Neural cell (in vitro differentiated cells): ENCODE results near the gene FOXO1. TPM values are rescaled to one million over a fixed set of nuclear protein-coding genes. Genes with fewer than 3 reads are reported as not detected.

ENCODE experiments used
- H2AFZ ChIP-seq: fragments of 200-600, 300-800 bp; sonication (generic), shearing (Covaris generic); 2 replicates; pipeline ENCODE4 v1.6.0; 2014; ENCODE audit warnings: low read depth, mild to moderate bottlenecking, antibody characterized with exemption, low read length, moderate library complexity
- H3F3A ChIP-seq: fragments of 200-600 bp; shearing (Covaris generic); 2 replicates; pipeline ENCODE4 v1.6.1; 2016; ENCODE audit warnings: mild to moderate bottlenecking, moderate library complexity, mixed read lengths, antibody characterized with exemption, low read length; ENCODE audit not compliant: insufficient read depth, poor library complexity, severe bottlenecking
- H3K27ac ChIP-seq: fragments of 200-600, 300-800 bp; sonication (generic), shearing (Covaris generic); 2 replicates; pipeline ENCODE4 v1.5.1; 2014; ENCODE audit warnings: mild to moderate bottlenecking, low read length, moderate library complexity
- H3K27me3 ChIP-seq: fragments of 300-800, 200-600 bp; sonication (generic), shearing (Covaris generic); 2 replicates; pipeline ENCODE4 v1.6.0; 2014; ENCODE audit warnings: mild to moderate bottlenecking, low read depth, low read length, moderate library complexity; ENCODE audit not compliant: insufficient read depth
- H3K36me3 ChIP-seq: fragments of 300-800, 200-600 bp; sonication (generic), shearing (Covaris generic); 2 replicates; pipeline ENCODE4 v1.5.1; 2014; ENCODE audit warnings: mild to moderate bottlenecking, antibody characterized with exemption, low read length, moderate library complexity; ENCODE audit not compliant: insufficient read depth
- H3K4me2 ChIP-seq: fragments of 300-800, 200-600 bp; sonication (generic), shearing (Covaris generic); 2 replicates; pipeline ENCODE4 v1.6.0; 2014; ENCODE audit warnings: mild to moderate bottlenecking, low read length
- H3K4me3 ChIP-seq: fragments of 300-800, 200-600 bp; sonication (generic), shearing (Covaris generic); 2 replicates; pipeline ENCODE4 v1.5.1; 2014; ENCODE audit warnings: mild to moderate bottlenecking, low read length, moderate library complexity
- H3K79me2 ChIP-seq: fragments of 200-600 bp; shearing (Covaris generic); replicated peaks from 2 replicates; pipeline ENCODE4 v1.6.0; 2014; ENCODE audit warnings: mild to moderate bottlenecking, low read length, moderate library complexity; ENCODE audit not compliant: insufficient read depth
- H3K9ac ChIP-seq: fragments of 300-800, 200-600 bp; sonication (generic), shearing (Covaris generic); 2 replicates; pipeline ENCODE4 v1.6.1; 2016; ENCODE audit warnings: mild to moderate bottlenecking, low read length, mixed read lengths
- H3K9me2 ChIP-seq: fragments of 200-600 bp; shearing (Covaris generic); 2 replicates; pipeline ENCODE4 v1.6.1; 2016; ENCODE audit warnings: mild to moderate bottlenecking, low read length, mixed read lengths; ENCODE audit not compliant: insufficient read depth
- H3K9me3 ChIP-seq: fragments of 200-600, 300-800 bp; sonication (generic), shearing (Covaris generic); 2 replicates; pipeline ENCODE4 v1.6.1; 2016; ENCODE audit warnings: mild to moderate bottlenecking, mixed run types, low read length, moderate library complexity, mixed read lengths
- H4K20me1 ChIP-seq: fragments of 200-600 bp; shearing (Covaris generic); 2 replicates; pipeline ENCODE4 v1.6.1; 2016; ENCODE audit warnings: mild to moderate bottlenecking, mixed run types; ENCODE audit not compliant: insufficient read depth
- EP300 ChIP-seq: fragments of 450-650 bp; conservative IDR thresholded peaks from 2 replicates; pipeline ENCODE4 v1.6.1; 2014; ENCODE audit warnings: antibody characterized with exemption, mild to moderate bottlenecking, moderate library complexity; ENCODE audit not compliant: poor library complexity, severe bottlenecking
- EZH2 ChIP-seq: fragments of 200-600, 300-800 bp; shearing (Covaris generic), sonication (generic); IDR thresholded peaks from 2 replicates; pipeline ENCODE4 v1.6.1; 2014; ENCODE audit warnings: antibody characterized with exemption, low read length, borderline replicate concordance, mild to moderate bottlenecking; ENCODE audit not compliant: insufficient read depth, poor library complexity, severe bottlenecking
- MXI1 ChIP-seq: fragments of 450-650 bp; conservative IDR thresholded peaks from 2 replicates; pipeline ENCODE4 v1.6.1; 2014; ENCODE audit warnings: antibody characterized with exemption, mild to moderate bottlenecking; ENCODE audit not compliant: poor library complexity, severe bottlenecking
- POLR2AphosphoS5 ChIP-seq: IDR thresholded peaks from 2 replicates; pipeline ENCODE4 v1.6.1; 2012
- RAD21 ChIP-seq: fragments of 450-650 bp; conservative IDR thresholded peaks from 2 replicates; pipeline ENCODE4 v1.6.1; 2014; ENCODE audit warnings: antibody characterized with exemption, mild to moderate bottlenecking, moderate library complexity
- SMC3 ChIP-seq: fragments of 450-650 bp; conservative IDR thresholded peaks from 2 replicates; pipeline ENCODE4 v1.6.1; 2014; ENCODE audit warnings: antibody characterized with exemption, mild to moderate bottlenecking, moderate library complexity; ENCODE audit not compliant: poor library complexity
- TAF1 ChIP-seq: IDR thresholded peaks from 2 replicates; pipeline ENCODE4 v1.6.1; 2012; ENCODE audit warnings: low read depth
- polyA plus RNA-seq: library from polyadenylated mRNA; depleted of rRNA; stranded (reverse); fragments of >200 nt; gene quantifications from 2 replicates; pipeline ENCODE4 v1.2.3, GENCODE V29; 2014
- TF ChIP-seq, protein P1 (sequence below): fragments of 450-650 bp; IDR thresholded peaks from 2 replicates; pipeline ENCODE4 v1.5.1; 2014; ENCODE audit warnings: antibody characterized with exemption, mild to moderate bottlenecking, moderate library complexity; ENCODE audit not compliant: poor library complexity, severe bottlenecking
- TF ChIP-seq, protein P2 (sequence below): IDR thresholded peaks from 2 replicates; pipeline ENCODE4 v1.6.1; 2012; ENCODE audit warnings: borderline replicate concordance

The FOXO1 gene
- polyA plus RNA-seq, 1 donor from 2014 or later = 1.2 TPM

- TF ChIP-seq, protein P1, sequence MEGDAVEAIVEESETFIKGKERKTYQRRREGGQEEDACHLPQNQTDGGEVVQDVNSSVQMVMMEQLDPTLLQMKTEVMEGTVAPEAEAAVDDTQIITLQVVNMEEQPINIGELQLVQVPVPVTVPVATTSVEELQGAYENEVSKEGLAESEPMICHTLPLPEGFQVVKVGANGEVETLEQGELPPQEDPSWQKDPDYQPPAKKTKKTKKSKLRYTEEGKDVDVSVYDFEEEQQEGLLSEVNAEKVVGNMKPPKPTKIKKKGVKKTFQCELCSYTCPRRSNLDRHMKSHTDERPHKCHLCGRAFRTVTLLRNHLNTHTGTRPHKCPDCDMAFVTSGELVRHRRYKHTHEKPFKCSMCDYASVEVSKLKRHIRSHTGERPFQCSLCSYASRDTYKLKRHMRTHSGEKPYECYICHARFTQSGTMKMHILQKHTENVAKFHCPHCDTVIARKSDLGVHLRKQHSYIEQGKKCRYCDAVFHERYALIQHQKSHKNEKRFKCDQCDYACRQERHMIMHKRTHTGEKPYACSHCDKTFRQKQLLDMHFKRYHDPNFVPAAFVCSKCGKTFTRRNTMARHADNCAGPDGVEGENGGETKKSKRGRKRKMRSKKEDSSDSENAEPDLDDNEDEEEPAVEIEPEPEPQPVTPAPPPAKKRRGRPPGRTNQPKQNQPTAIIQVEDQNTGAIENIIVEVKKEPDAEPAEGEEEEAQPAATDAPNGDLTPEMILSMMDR = no peak
- TF ChIP-seq RAD21 (no peak), MXI1 (no peak), EP300 (no peak), EZH2 (no peak), TAF1 (no peak), SMC3 (no peak), POLR2AphosphoS5 (no peak)
- TF ChIP-seq, protein P2, sequence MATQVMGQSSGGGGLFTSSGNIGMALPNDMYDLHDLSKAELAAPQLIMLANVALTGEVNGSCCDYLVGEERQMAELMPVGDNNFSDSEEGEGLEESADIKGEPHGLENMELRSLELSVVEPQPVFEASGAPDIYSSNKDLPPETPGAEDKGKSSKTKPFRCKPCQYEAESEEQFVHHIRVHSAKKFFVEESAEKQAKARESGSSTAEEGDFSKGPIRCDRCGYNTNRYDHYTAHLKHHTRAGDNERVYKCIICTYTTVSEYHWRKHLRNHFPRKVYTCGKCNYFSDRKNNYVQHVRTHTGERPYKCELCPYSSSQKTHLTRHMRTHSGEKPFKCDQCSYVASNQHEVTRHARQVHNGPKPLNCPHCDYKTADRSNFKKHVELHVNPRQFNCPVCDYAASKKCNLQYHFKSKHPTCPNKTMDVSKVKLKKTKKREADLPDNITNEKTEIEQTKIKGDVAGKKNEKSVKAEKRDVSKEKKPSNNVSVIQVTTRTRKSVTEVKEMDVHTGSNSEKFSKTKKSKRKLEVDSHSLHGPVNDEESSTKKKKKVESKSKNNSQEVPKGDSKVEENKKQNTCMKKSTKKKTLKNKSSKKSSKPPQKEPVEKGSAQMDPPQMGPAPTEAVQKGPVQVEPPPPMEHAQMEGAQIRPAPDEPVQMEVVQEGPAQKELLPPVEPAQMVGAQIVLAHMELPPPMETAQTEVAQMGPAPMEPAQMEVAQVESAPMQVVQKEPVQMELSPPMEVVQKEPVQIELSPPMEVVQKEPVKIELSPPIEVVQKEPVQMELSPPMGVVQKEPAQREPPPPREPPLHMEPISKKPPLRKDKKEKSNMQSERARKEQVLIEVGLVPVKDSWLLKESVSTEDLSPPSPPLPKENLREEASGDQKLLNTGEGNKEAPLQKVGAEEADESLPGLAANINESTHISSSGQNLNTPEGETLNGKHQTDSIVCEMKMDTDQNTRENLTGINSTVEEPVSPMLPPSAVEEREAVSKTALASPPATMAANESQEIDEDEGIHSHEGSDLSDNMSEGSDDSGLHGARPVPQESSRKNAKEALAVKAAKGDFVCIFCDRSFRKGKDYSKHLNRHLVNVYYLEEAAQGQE = no peak
- H4K20me1 ChIP-seq = no peaks in the 10 kb centered on the region
Observed at GRCh38 chr13:40615619-40616018, 50.8 kb downstream of the FOXO1 start.

DNA sequence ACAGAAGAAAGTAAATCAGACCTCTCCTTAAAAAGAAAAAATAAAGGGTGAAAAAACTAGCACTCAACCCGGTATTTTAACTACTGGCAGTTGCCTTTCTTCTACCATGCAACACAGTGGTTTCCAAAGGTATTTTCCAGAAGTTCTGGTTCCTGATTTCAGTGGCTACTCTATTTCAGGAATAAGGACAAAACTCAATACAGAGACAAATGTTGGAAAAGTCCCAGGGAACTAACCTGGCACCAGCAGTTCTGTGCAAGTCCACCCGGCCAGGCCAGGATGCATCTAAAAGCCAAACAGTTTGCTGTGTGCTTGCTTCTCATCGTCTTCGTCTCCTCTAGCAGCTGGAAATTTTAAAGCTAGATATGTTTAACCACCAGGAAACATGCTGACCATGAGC, 52.5 kb downstream of the FOXO1 start:
- Histone ChIP-seq H3K9ac (no peak overlapping the region), H3K27me3 (no peaks in the 10 kb centered on the region), H3K79me2 (no peaks in the 10 kb centered on the region), H3F3A (no peaks in the 10 kb centered on the region), H3K27ac (no peak overlapping the region), H3K9me3 (no peaks in the 10 kb centered on the region), H3K4me3 (no peak overlapping the region), H3K9me2 (no peaks in the 10 kb centered on the region), H2AFZ (no peak overlapping the region), H4K20me1 (no peaks in the 10 kb centered on the region), H3K36me3 (no peaks in the 10 kb centered on the region), H3K4me2 (no peak overlapping the region)
- no peak for TF ChIP-seq TAF1
- no peak for TF ChIP-seq POLR2AphosphoS5
- TF ChIP-seq SMC3 = no peak
- no peak for TF ChIP-seq EZH2
- TF ChIP-seq, protein P1 = no peak
- TF ChIP-seq MXI1 = no peak
- no peak for TF ChIP-seq EP300
- TF ChIP-seq, protein P2 = no peak
- no peak for TF ChIP-seq RAD21

More at GRCh38 chr13:40615619-40616018, 50.8 kb downstream of the FOXO1 start:
- no peak overlapping the region for H3K9ac ChIP-seq
- H3K27ac ChIP-seq = no peak overlapping the region
- H3K4me2 ChIP-seq = no peak overlapping the region
- H3K27me3 ChIP-seq = no peaks in the 10 kb centered on the region
- H3K36me3 ChIP-seq = no peaks in the 10 kb centered on the region
- no peak overlapping the region for H2AFZ ChIP-seq
- no peaks in the 10 kb centered on the region for H3K9me2 ChIP-seq
- H3F3A ChIP-seq = no peaks in the 10 kb centered on the region
- no peaks in the 10 kb centered on the region for H3K79me2 ChIP-seq
- H3K9me3 ChIP-seq = no peaks in the 10 kb centered on the region
- no peak overlapping the region for H3K4me3 ChIP-seq
